ENCODE data around the gene ZNF335. TPM values are rescaled to one million over a fixed set of nuclear protein-coding genes. Genes with fewer than 3 reads are reported as not detected.

The ZNF335 gene
- total and polyA plus RNA-seq, 2 of the 13 experiments (the other 11 are each of a cell fraction or from before 2014, with no cell fraction given), result 9.7 to 13.7 TPM

GRCh38 chr20:45987108-45987780, 15.2 kb upstream of the ZNF335 start (continued):
- TF ChIP-seq AHDC1 (CRISPR knock-in tag; IDR thresholded peaks at IDR 0.05; ENCODE audit: borderline replicate concordance) (no peak), SRSF1 (optimal IDR thresholded peaks at IDR 0.05; ENCODE audit: low read depth, low read length) (no peak), ZNF598 (CRISPR knock-in tag; IDR thresholded peaks at IDR 0.05; ENCODE audit: borderline replicate concordance) (peak; percentile 67; the same call in 1 of the 2 replicates), ZNF879 (CRISPR knock-in tag; IDR thresholded peaks at IDR 0.05) (no peak), ZFP90 (CRISPR knock-in tag; IDR thresholded peaks at IDR 0.05; ENCODE audit: borderline replicate concordance) (no peak), ZBTB42 (CRISPR knock-in tag; IDR thresholded peaks at IDR 0.05) (0 out of 2 replicates have a peak, but pooled peaks have one; percentile 67), POLR2AphosphoS5 (IDR thresholded peaks at IDR 0.05; ENCODE audit: low read depth, low read length) (no peak), SATB2 (CRISPR knock-in tag; IDR thresholded peaks at IDR 0.05) (no peak), CBX1 (IDR thresholded peaks at IDR 0.05; ENCODE audit: low read depth) (peak; percentile 71), NFKBIZ (CRISPR knock-in tag; IDR thresholded peaks at IDR 0.05) (0 out of 2 replicates have a peak, but pooled peaks have one; percentile 62), SMARCC2 (IDR thresholded peaks at IDR 0.05) (no peak), ZNF30 (CRISPR knock-in tag; IDR thresholded peaks at IDR 0.05) (no peak), PRDM4 (CRISPR knock-in tag; IDR thresholded peaks at IDR 0.05; ENCODE audit: borderline replicate concordance) (no peak), ATRX (CRISPR knock-in tag; IDR thresholded peaks at IDR 0.05; ENCODE audit: borderline replicate concordance) (no peak), ZNF337 (CRISPR knock-in tag; IDR thresholded peaks at IDR 0.05; ENCODE audit: borderline replicate concordance, low read depth) (0 out of 2 replicates have a peak, but pooled peaks have one; percentile 49), CEBPZ (IDR thresholded peaks at IDR 0.05; ENCODE audit: low read length) (no peak), ZNF773 (CRISPR knock-in tag; IDR thresholded peaks at IDR 0.05; ENCODE audit: borderline replicate concordance) (no peak)

All from HepG2 (cell line).